Breast epithelium (tissue), 4 donors: ENCODE data around the gene COL23A1. TPM values are rescaled to one million over a fixed set of nuclear protein-coding genes. Genes with fewer than 3 reads are reported as not detected.

Experiments
- DNase-seq, 2 donors: peaks; one replicate each; pipeline ENCODE4 v3.0.0-alpha.2; 2019; ENCODE audit warnings: low spot score in 2 of 2
- H3K27ac ChIP-seq, 2 donors: fragments of 200-600 bp; sonication (generic) in 1 of 2; one replicate each; pipeline ENCODE4 v1.5.1; 2016 to 2019; ENCODE audit warnings: mild to moderate bottlenecking in 1 of 2
- H3K27me3 ChIP-seq, 2 donors: fragments of 200-600 bp; sonication (generic) in 1 of 2; one replicate each; pipeline versions ENCODE4 v1.5.1 to v1.6.0; 2017 to 2019; ENCODE audit warnings: control low read depth in 1 of 2, mild to moderate bottlenecking in 1 of 2
- H3K36me3 ChIP-seq: fragments of 200-600 bp; one replicate; pipeline ENCODE4 v1.5.1; 2019
- H3K4me1 ChIP-seq, 2 donors: fragments of 200-600 bp; sonication (generic); one replicate each; pipeline ENCODE4 v1.5.1; 2016 to 2019; ENCODE audit warnings: control low read depth in 1 of 2
- H3K4me3 ChIP-seq, 3 donors: fragments of 200-600 bp; sonication (generic); 1 replicate in 2 of 3; 2 replicates in 1 of 3; pipeline ENCODE4 v1.5.1; 2016 to 2019; ENCODE audit warnings: mild to moderate bottlenecking in 3 of 3, moderate library complexity in 2 of 3
- H3K9me3 ChIP-seq, 2 donors: fragments of 200-600 bp; sonication (generic) in 1 of 2; one replicate each; pipeline ENCODE4 v1.5.1; 2016 to 2019; ENCODE audit warnings: control low read depth in 1 of 2
- CTCF ChIP-seq, 3 donors: fragments of 450-650 bp; IDR thresholded peaks; one replicate each; pipeline ENCODE4 v1.5.1; 2016 to 2017; ENCODE audit warnings: antibody characterized with exemption in 3 of 3, mild to moderate bottlenecking in 3 of 3, moderate library complexity in 3 of 3
- POLR2A ChIP-seq: fragments of 450-650 bp; IDR thresholded peaks from one replicate; pipeline ENCODE4 v1.6.1; 2016; ENCODE audit warnings: antibody characterized with exemption, mild to moderate bottlenecking, moderate library complexity
- POLR2AphosphoS5 ChIP-seq, 3 donors: sonication (generic); formaldehyde crosslinking; IDR thresholded peaks; one replicate each; pipeline ENCODE4 v1.6.1; 2017; ENCODE audit warnings: antibody characterized with exemption in 3 of 3
- intact Hi-C: fragments of 100-400 bp; cut with DNase I; formaldehyde crosslinking; loops from one replicate; pipeline ENCODE4 v1.15.1; 2023; ENCODE audit warnings: low total_unique reads
- total RNA-seq, 3 donors: library from RNA; depleted of rRNA; stranded (reverse); fragments of >200 nt; gene quantifications; one replicate each; pipeline ENCODE4 v1.1.0, GENCODE V29; 2016

Gene COL23A1
- total RNA-seq, 3 donors from 2014 or later = 0.32 to 3.3 (median 2.6) TPM

DNA sequence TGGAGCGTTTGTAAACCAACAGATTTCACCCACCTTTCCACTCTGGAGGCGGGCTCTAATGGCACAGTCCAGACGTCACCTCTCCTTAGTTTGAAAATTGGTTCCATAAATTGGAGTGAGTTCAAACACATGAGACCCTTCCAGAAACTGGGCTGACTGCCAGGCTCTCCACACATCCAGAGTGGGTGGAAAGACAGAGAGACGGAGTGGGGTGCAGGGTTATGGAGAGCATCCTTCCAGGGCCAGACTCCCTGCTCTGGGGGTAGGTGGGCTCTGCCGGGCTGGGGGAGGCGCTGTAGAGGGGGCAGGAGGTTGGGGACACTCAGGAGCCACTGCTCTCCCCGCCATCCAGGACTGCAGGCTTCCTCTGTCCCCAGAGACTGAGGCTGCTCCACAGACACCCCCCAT is 252.9 kb downstream of the COL23A1 start:
- intact Hi-C loops = no loop called here
- H3K4me1 ChIP-seq = no peaks in the 10 kb centered on the region
- TF ChIP-seq POLR2A (no peak), POLR2AphosphoS5 (IDR thresholded peaks at IDR 0.05) (no peak), CTCF (IDR thresholded peaks at IDR 0.05) (no peak)
- H3K36me3 ChIP-seq = no peaks in the 10 kb centered on the region
- no peaks in the 10 kb centered on the region for H3K27me3 ChIP-seq
- H3K27ac ChIP-seq = no peak overlapping the region
- H3K9me3 ChIP-seq = no peaks in the 10 kb centered on the region
- H3K4me3 ChIP-seq = no peak overlapping the region
- peak in 1 of 2 donors; percentile 42 for DNase-seq

GRCh38 chr5:178336889-178337288 is 253.3 kb downstream of the COL23A1 start:
- DNase-seq = peak in 1 of 2 donors; percentile 40
- H3K27ac ChIP-seq = no peak overlapping the region
- no peak for TF ChIP-seq CTCF (IDR thresholded peaks at IDR 0.05)
- TF ChIP-seq POLR2AphosphoS5 (IDR thresholded peaks at IDR 0.05) = no peak
- TF ChIP-seq POLR2A = no peak
- no peaks in the 10 kb centered on the region for H3K9me3 ChIP-seq
- H3K4me3 ChIP-seq = no peak overlapping the region
- H3K4me1 ChIP-seq = no peaks in the 10 kb centered on the region
- intact Hi-C loops = no loop called here
- H3K36me3 ChIP-seq = no peaks in the 10 kb centered on the region
- H3K27me3 ChIP-seq = no peaks in the 10 kb centered on the region

GRCh38 chr5:178335302-178336030 is 254.7 kb downstream of the COL23A1 start:
- TF ChIP-seq CTCF (IDR thresholded peaks at IDR 0.05) (no peak), POLR2A (no peak), POLR2AphosphoS5 (IDR thresholded peaks at IDR 0.05) (no peak)
- H3K4me1 ChIP-seq = no peaks in the 10 kb centered on the region
- no peaks in the 10 kb centered on the region for H3K27me3 ChIP-seq
- intact Hi-C loops = no loop called here
- no peaks in the 10 kb centered on the region for H3K9me3 ChIP-seq
- H3K4me3 ChIP-seq = no peak overlapping the region
- H3K36me3 ChIP-seq = no peaks in the 10 kb centered on the region
- DNase-seq = no peak
- H3K27ac ChIP-seq = no peak overlapping the region

DNA sequence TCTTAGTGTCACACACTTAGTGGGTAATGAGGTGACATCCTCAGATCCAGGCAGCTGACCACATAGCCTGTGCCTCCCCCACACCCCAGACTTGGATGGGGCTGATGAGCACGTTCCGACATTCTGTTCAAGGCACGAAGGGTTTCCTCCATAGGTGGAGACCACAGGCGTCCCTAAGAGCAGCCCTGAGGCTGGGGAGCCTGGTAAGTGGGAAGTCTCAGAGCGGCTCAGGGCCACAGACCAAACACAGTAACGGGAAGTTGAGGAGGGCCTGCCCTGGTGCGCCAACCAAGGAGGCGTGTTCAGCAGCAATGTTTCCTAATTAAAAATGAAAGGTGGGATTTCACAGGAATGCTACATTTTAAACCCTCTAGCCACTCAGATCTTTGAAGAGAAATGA is 255.3 kb downstream of the COL23A1 start:
- no peak overlapping the region for H3K27ac ChIP-seq
- no peak for DNase-seq
- intact Hi-C loops = no loop called here

More for the DNA sequence above, 255.3 kb downstream of the COL23A1 start:
- Histone ChIP-seq H3K4me1 (no peaks in the 10 kb centered on the region), H3K9me3 (no peaks in the 10 kb centered on the region), H3K27me3 (no peaks in the 10 kb centered on the region), H3K36me3 (no peaks in the 10 kb centered on the region), H3K4me3 (no peak overlapping the region)
- TF ChIP-seq POLR2A (no peak), CTCF (IDR thresholded peaks at IDR 0.05) (no peak), POLR2AphosphoS5 (IDR thresholded peaks at IDR 0.05) (no peak)
